Activated CD8-positive, alpha-beta memory T cell treated with anti-CD3 and anti-CD28 coated beads, Interleukin-2, amount 50 U/mL, for 4 hours (primary cell): ENCODE results near the gene RPP40.
"Not testable (repeated sequence)": the region's sequence is repeated elsewhere in the genome, so short reads cannot be mapped to it uniquely, and the experiment has no call there.

Experiments
- DNase-seq: peaks from one replicate; pipeline ENCODE4 v3.0.0-alpha.2; 2020

Gene RPP40, protein sequence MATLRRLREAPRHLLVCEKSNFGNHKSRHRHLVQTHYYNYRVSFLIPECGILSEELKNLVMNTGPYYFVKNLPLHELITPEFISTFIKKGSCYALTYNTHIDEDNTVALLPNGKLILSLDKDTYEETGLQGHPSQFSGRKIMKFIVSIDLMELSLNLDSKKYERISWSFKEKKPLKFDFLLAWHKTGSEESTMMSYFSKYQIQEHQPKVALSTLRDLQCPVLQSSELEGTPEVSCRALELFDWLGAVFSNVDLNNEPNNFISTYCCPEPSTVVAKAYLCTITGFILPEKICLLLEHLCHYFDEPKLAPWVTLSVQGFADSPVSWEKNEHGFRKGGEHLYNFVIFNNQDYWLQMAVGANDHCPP

DNA sequence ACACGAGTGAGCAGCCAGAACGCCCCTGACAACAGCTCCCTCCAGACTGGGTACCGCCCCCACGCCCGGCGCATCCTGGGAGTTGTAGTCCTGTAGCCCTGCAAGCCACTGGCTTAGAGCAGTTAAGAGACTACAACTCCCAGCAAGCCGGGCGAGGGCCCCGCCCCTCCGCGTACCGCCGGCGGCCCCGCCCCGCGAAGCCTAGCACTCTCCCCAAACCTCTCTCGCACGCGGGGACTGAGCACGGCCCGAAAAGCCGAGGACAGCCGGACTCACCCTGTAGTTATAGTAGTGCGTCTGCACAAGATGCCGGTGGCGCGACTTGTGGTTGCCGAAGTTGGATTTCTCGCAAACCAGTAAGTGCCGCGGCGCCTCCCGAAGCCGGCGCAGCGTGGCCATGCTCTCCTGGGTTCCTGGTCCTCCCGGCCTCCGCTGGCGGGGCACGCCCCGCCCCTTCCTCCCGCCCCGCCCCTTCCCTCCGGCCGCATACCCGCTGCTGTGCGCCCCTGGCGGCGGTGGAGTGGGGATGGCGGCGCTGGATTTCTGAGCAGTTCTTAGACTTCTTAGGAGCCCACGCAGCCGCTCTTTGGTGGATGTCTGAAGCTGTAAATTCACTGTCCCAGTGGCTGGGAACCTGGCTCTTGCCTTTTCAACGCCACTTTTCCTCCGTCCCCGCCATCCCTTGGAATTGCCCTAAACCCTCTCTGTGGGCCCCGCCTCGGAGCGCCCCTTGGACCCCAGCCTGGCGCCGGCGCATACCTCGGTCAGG, at the start of gene RPP40:
TSS of gene RPP40 (minus strand) at position 434 of the 769 bp plus-strand sequence. CDS start at position 399, 35 bp downstream.
- peak; percentile 100 for DNase-seq

DNA sequence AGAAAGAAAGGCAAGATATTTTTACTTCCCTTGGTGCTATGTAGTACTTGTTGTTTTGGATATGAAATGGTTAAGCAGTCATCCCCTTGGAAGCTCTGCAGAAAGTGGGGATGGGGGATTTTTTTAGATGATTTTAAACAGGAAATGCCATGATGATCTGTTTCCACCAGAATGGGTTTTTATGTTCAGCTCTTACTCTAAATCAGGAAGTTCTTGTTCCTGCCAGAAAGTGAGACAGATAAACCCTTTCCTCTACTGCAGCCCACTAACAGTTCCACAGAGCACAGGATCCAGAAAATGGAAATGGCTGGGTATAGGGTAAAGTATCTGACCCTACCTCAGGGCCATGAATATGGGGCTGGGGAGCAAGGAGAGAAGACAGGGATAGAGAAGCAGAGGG, 49.2 kb upstream of the RPP40 start:
- no peak for DNase-seq

DNA sequence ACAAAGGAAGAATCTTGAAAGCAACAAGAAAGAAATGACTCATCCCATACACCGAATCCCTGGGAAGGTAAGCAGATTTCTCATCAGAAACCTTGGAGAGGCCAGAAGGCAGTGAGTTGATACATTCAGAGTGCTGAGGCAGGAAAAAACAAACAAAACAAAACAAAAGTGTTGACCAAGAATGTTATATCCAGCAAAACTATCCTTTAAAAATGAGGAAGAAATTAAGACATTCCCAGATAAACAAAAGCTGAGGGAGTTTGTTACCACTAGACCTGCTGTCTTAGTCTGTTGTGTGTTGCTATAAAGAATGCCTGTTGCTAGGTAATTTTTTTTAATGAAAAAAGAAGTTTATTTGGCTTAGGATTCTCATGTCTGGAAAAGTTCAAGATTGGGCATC, 47.6 kb upstream of the RPP40 start:
- no peak for DNase-seq

DNA sequence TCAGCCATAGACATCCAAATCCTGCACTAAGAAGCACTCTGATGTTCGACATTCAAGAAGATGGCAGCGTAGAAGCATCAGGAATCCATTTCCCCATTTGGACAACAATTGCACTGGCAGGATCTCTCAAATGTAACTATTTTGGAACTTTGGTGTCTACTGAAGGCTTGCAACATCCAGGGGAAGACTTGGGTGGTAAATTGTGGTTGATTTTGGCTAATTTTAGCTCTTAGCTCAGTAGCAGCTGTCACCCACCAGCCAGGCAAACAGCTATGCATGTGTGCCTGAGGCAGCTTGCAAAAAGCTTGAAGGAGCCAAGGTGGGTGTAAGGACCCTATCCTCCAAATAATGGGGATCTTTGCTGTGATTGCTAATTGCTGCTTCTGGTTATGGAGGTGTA, 46.2 kb upstream of the RPP40 start:
- DNase-seq = no peak

DNA sequence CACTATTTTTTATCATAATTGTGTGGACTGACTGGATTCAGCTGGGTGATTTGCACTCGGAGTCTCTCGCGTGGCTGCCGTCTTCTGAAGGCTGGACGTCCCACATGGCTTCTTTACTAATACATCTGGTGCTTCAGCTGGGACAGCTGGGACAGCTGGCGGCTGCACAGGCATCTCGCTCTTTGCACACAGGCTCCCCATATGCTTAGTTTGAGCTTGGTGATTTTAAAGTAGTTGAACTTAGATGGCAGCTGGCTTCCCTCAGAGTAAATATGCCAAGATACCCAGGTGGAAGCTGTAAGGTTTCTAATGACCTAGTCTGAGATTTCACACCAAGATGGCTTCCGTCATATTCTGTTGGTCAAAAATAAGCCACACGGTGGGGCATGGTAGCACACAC, 42.6 kb upstream of the RPP40 start:
- no peak for DNase-seq

DNA sequence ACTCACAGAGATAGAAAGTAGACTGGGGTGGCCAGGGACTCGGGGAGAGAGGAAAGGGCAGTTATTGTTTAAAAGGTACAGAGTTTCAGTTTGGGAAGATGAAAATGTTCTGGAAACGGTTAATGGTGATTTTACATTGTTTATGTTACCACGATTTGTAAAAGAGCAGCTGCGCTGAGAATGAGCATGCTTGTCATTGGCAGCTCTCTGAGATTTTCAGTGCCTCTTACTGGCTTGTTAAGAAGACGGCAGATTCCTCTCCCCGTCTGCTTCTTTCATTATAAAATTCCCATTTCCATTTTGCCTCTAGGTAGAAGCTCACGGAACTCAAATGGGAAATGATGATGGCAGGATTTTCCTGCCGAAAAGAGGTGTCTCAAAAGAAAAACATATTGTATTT, 41.6 kb upstream of the RPP40 start:
- no peak for DNase-seq

DNA sequence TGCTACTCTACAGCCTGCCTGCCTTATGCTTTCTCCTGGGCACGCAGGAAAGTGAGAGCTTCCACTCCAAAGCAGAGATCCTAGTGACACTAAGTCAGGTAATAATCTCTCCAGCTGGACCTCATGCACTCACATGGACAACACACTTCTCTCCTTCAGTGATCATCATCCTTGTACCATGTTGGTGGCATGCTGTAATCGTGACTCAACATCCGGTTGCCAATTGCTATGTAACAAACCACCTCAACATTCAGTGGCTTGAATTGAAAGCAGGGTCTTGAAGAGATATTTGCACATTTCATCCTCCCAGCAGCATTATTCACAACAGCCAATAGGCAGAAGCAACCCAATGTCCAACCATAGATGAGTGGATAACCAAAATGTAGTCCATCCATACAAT, 41.0 kb upstream of the RPP40 start:
- no peak for DNase-seq

DNA sequence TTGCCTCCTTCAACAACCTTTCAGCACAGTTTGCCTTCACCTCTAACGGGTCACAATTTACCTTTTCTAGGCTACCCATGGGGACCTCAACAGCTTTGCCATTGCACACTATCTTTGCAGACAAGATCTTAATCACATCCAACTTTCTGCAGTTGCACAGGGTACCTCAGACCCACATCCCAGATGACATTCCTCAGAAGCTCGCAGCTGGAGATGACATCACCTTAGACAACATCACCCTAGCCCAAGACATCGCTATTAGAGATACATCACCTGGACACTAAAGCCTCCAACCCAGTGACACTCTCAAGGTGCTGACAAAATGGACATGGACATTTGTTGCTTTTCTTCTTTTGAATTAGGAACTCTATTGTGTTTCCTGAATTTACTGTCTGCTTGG, 38.6 kb upstream of the RPP40 start:
- DNase-seq = no peak

DNA sequence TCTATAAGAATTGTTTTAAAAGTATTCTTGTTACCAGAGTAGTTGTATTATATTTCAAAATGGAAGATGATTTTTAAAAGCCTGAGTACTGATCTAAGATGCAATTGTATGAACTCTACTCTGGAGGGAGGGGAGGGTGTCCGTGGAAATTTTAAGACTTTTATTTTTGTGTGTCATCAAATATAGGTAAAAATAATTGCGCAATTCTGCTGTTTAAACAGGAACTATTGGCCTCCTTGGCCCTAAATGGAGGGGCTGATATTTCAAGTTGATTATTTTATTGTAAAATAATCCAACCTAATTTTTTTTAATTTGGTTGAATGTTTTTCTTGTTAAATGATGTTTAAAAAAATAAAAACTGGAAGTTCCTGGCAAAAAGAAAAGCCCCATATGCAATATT, 38.1 kb upstream of the RPP40 start:
- no peak for DNase-seq

DNA sequence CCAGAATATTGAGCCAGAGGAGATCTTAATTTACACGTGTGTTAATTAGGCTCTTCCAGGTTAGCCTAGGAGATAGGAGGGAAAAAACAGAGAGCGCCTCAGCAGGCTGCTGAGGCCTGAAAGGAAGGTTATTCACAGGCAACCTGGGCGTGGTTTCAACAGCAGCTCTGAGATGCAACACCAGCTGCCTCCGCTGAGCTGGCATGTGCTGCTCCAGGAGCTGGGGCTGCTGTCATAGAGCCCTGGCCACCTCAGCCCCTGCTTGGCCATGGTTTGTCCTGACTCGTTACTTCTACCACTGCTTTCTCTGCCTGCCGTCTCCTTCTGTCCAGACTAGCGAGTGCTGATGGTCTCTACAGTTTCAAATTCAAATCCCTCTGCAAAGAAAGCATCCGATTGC, 32.4 kb upstream of the RPP40 start:
- DNase-seq = no peak

DNA sequence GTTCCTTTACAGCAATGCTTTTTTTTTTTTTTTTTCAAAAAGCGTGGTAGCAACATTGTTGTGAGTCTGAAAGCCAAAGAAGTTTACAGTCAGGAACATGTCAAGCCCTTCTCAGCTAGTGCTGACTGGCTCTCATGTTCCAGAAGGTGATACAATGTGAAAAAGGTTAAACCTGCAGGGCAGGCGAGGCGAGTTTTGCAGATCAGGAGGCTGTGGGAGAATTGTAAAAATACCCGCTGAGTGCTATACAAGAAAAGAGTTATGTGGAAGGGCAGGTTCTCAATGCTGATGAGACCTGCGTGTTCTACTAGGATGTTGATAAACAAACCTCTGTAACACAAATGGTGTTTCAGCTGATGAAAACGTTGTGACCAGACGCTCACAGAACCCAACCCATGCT, 30.9 kb upstream of the RPP40 start:
- no peak for DNase-seq

DNA sequence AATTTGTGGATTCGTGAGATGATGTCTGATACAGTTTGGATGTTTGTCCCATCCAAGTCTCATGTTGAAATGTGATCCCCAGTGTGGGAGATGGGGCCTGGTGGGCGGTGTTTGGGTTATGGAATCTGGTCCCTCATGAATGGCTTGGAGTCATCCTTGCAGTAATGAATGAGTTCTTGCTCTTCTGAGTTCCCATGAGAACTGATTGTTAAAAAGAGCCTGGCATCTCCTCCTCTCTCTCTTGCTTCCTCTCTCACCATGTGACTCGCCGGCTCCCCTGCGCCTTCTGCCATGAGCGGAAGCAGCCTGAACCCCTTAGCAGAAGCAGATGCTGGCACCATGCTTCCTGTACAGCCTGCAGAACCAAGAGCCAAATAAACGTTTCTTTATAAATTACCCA, 30.5 kb upstream of the RPP40 start:
- no peak for DNase-seq

DNA sequence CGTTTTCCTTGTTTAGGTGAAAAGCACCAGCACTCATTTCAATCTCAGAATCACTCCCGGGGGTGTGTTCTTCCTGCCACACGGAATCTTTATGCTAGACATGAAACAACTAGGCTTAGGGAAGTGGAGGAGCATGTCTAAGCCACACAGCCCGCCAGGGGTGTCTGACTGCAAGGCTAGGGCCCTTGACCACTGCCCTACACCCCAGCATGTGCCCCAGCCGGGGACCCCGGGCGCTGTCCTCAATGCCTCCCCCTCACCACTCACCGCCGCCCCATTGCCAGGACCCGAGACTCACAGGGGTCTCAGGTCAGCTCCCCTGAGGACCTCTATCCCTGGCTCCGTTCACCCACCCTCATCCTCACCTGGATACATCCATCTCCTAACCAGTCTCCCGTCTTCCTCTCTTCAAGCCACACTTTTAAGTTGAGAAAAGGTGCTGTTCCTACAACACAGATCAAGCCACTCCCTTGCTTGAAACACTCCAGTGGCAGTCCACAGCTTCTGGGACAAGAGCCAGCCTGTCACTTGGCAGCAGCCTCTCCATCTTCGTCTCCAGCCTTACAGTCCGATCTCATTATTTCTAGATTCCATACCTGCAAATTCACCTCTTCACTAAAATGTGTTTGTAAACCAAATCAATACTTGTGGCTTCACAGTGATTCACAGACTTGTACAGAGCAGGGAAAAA, 29.5 kb upstream of the RPP40 start:
- DNase-seq = not testable (repeated sequence)

DNA sequence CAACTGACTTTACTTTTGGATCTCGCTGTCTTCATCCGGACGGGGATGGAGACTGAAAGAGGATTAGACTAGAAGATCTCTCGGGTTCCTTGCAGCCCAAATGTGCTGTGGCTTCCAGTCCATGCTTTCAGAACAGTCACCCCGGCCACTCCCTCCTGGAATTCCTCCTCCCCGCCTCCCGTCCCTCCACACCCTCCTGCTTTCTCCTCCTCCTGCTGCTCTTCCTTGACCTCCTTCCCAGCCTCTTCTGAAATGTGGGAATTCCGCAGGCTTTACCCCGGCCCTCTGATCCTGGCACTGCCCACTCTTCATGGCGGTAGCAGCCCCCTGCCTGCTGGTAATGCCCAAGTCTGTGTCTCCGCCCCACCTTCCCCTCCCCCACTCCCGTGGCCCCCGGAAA, 28.9 kb upstream of the RPP40 start:
- DNase-seq = not testable (repeated sequence)

DNA sequence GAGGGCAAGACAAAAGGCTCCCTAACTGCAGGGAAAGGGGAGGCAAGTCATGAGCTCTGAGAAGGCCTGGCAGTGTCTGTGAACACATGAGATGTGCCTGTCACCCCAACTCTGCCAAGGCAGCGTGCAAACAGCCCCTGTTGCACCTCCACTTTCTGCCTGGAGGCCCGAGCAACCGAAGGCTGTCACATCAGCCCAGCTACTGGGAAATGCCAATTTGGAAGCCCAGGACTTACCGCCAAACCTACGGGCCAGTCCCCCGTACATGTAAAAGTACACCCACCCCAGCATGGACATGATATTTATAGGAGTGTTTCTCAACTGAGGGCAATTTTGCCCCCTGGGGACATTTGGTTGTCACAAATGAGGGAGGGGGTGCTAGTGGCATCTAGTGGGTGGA, 27.3 kb upstream of the RPP40 start:
- DNase-seq = no peak

DNA sequence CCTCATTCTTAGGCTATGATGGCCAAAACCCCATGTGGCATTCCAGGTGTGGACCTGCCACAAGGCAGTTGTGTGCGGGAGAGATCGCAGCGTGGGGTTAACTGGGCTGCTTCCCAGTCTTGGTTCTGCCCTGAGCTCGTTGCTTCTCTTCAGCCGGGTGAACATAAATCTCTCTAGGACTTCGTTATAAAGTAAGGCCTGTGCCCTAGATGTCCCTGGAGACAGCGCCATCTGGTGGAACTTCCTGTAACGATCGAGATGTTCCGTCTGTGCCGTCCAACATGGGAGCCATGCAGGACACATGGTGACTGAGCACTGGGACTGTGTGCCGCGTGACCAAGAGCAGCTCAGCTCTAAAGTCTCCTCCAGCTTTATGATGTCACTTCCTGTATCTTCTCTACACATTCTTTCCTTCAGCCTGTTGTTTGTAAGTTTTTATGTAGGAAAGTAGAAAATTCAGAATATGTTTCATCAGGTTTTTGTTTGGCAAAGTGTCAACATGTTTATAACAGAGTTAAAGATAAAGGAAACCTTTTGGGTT, 26.8 kb upstream of the RPP40 start:
- DNase-seq = peak; percentile 67

DNA sequence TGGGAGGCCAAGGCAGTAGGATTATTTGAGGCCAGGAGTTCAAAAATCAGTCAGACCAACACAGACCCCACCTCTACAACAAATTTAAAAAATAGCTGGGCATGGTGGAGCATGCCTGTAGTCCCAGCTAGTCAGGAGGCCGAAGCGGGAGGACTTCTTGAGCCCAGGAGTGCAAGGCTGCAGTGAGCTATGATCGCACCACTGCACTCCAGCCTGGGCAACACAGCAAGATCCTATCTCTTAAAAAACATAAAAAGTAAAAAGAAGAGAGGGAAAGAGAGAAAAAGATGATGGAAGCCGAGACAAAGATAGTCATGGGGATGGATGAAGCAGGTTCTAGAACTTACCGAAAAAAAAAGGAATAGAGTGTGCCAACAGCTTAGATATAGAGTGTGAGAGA, 25.8 kb upstream of the RPP40 start:
- DNase-seq = no peak

DNA sequence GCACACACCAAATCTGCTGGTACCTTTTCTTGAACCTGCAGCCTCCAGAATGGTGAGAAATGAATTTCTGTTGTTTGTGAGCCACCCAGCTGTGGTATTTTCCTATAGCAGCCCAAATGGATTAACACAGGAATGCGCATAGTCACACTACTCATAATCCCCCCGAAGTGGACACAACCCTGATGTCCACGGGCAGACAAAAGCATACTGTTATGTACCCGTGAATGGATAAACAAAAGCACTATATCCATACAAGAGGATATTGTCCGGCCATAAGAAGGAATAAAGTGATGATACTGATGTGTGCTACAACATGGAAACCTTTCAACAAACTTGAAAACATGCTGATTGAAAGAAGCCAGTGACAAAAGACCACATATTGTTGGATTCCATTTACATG, 25.1 kb upstream of the RPP40 start:
- DNase-seq = no peak

DNA sequence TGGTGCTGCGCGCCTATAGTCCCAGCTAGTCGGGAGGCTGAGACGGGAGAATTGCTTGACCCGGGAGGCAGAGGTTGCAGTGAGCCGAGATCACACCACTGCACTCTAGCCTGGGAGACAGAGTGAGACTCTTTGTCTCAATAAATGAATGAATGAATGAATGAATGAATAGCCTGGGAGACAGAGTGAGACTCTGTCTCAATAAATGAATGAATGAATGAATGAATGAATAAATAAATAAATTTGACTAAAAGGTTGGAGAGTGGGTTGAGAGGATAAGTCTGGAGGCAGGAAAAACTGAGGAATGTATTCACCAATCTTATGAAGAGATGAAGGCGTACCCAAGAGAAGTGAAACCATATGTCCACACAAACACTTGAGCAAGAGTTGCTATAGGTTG, 24.5 kb upstream of the RPP40 start:
- no peak for DNase-seq

DNA sequence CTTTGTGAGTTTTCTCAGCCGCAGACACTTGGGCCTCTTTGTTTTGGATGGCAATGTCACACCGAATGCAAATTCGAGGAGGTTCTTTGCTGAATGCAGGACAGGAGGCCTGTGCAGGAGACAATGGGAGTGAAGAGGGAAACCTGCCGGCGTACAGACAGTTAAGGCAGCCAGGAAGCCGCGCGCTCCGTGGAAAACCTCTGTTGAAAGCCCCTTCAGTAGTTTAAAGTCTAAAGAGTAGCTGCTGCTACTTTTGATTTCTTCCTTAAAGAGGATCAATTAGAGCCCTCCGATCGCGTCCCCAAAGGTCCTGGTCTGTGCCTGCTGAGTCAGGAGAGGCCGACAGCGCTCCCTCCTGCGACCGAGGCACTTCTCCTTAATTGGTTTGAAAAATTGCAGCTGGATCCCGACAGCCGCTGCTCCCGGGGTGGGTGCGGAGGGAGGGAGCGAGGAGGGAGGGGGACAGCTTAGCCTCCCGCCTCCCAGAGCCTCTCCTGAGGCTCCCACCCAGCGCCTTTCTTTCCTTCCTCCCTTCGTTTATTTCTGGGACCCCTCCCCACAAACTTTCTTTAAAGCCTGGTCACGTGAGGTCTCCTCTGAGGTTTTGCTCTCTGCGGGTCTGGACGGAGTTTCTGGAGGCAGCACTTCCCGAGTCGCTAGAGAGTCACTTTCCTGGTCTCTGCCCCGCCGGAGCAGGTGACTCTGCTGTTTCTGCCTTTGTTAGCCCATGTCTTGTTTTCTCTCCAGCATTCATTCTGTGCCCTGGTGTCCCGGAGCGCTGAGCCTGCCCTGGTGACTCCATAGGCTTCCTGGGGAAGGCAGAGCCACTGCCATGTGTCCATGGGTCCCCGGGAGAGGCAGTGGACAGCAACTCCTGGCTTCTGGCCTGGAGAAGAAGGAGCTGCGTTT, 22.3 kb upstream of the RPP40 start:
- DNase-seq = no peak

DNA sequence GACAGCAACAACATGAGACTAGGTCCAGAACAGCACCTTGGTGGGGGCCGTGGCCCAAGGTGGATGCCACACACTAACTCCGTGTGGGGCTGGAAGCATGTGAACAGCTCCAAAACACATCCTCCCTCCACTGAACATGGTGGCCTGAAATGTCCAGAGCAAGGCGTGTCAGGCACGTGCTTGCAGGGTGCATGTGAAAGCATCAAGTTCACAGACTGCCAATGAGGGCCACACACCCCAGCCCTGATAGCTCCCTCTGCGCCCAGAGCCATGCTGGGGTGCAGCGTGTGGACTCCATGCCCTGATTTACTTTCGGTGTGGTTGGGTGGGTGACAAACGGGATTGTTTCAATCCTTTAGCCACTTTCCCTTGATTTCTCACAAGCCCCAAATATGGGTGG, 20.1 kb upstream of the RPP40 start:
- DNase-seq = no peak

DNA sequence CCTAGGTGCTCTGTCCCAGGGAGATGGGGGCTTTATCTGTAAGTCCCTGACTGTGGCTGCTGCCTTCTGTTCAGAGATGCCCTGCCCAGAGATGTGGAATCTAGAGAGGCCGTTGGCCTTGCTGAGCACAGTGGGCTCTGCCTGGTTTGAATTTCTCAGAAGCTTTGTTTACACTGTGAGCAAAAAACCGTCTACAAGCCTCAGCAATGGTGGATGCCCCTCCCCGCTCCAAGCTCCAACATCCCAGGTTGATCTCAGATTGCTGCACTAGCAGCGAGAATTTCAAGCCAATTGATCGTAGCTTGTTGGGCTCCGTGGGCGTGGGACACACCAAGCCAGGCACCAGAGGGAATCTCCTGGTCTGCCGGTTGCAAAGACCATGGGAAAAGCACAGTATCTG, 16.3 kb upstream of the RPP40 start:
- no peak for DNase-seq
